ENCODE results near the gene KRT33A.
"Not testable (repeated sequence)": the region's sequence is repeated elsewhere in the genome, so short reads cannot be mapped to it uniquely, and the experiment has no call there.

GRCh38 chr17:41346421-41346820 is 4.2 kb downstream of the KRT33A start:
- not testable (repeated sequence) for TF ChIP-seq POLR2A, EP300, CTCF (IDR thresholded peaks at IDR 0.05)
